ENCODE measurements around the gene MAL. TPM values are rescaled to one million over a fixed set of nuclear protein-coding genes. Genes with fewer than 3 reads are reported as not detected.
A peak's percentile ranks its signal among the peaks of the same experiment; 100 is the strongest.

Gene MAL
- total and polyA plus RNA-seq, 2 of the 8 experiments (the other 6 are each of a cell fraction or from before 2014, with no cell fraction given) = not detected

DNA sequence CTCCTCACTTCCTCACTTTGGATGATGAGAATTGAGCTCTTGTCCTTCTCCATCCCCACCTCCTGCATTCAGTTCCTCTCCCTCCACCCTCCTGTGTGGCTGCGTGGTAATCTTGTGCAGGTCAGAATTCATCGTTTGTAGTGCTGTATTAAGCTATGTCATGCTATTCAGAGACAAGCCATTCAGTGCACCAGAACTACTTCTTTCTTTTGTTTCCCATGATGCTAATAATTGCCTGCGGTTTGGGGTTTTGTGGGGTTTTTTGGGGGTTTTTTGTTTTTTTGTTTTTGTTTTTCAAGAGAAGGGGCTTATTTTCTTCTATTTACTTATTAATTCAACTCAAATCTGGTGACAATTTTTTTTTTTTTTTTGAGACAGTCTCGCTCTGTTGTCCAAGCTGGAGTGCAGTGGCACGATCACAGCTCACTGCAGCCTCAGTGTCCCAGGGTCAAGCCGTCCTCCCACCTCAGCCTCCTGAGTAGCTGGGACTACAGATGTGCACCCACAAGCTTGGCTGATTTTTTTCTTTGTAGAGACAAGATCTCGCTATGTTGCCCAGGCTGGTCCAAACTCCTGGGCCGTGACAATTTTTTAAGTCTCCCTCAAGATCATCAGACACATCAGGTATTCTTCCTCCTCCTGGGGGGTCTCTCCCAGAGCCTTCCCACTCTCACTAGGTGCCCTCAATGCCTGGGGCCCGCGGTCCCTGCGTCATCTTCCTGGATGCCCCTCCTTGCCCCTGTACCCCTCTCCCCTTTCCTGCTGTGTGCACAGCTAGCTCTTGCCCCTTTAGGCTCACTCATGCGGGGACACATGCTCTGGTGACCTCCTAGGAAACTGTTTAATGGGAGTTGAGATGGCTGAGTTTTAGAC lies 37.8 kb downstream of the MAL start:
- DNase-seq (ENCODE audit: low read depth in 1 of 2, low spot score in 2 of 2) = no peak
- H3K4ac ChIP-seq (replicated peaks; ENCODE audit: insufficient read length, low read depth, low read length) = no peak overlapping the region
- H2AK5ac ChIP-seq (ENCODE audit: low read depth, low read length) = no peak overlapping the region
- H2BK12ac ChIP-seq (ENCODE audit: low read depth, low read length) = no peak overlapping the region
- ChIA-PET CTCF (ENCODE audit: partially characterized antibody) (interaction anchor here (1.0 to 1.1 kb wide), 3 partner anchors 10 to 13 kb away, joined by 3 to 6 read pairs (median 3); no protein-coding TSS in a partner anchor), POLR2A (ENCODE audit: partially characterized antibody) (no interaction called here)
- no peaks in the 10 kb centered on the region for H3K36me3 ChIP-seq (ENCODE audit: control insufficient read depth in 2 of 4, insufficient read depth in 4 of 4, low read length in 3 of 4)
- H3K27me3 ChIP-seq (replicated peaks in 1 of 4; ENCODE audit: control insufficient read depth in 3 of 4, extremely low read depth in 1 of 4, insufficient read depth in 3 of 4, low read length in 3 of 4) = no peaks in the 10 kb centered on the region
- H3K27ac ChIP-seq (ENCODE audit: low read depth, low read length) = no peak overlapping the region
- 80% methylated on average over 12 of the region's 12 CpGs; no CpG with 5 or more reads in 1 of the 2 experiments for WGBS, 2 experiments (ENCODE audit: extremely low coverage in 1 of 2, insufficient coverage in 1 of 2, insufficient read length in 1 of 2, insufficient replicate concordance in 2 of 2, low coverage in 1 of 2, low lambda C conversion rate in 2 of 2, missing lambda C conversion rate in 1 of 2)
- H4K20me1 ChIP-seq (replicated peaks in 1 of 2; ENCODE audit: control insufficient read depth in 1 of 2, insufficient read depth in 2 of 2, low read length in 2 of 2) = no peaks in the 10 kb centered on the region
- no peak overlapping the region for H2BK120ac ChIP-seq (replicated peaks; ENCODE audit: low read depth, low read length)
- H2BK5ac ChIP-seq (ENCODE audit: low read depth, low read length) = no peak overlapping the region
- H3K9me3 ChIP-seq (ENCODE audit: insufficient read depth in 2 of 2, low read depth in 1 of 2, low read length in 1 of 2) = peaks cover 54 to 75% of the 10 kb centered on the region in 2 experiments
- no peak overlapping the region for H2BK20ac ChIP-seq (ENCODE audit: low read length)
- H3K79me2 ChIP-seq (ENCODE audit: control insufficient read depth in 1 of 2, insufficient read depth in 2 of 2, low read length in 2 of 2) = no peaks in the 10 kb centered on the region
- no peak overlapping the region for H4K8ac ChIP-seq (ENCODE audit: extremely low read depth, insufficient read depth, low read length)
- no peak overlapping the region for H3K23ac ChIP-seq (ENCODE audit: insufficient read length)
- no peak overlapping the region for H4K91ac ChIP-seq (replicated peaks; ENCODE audit: insufficient read length, low read length)
- H3K4me2 ChIP-seq (ENCODE audit: insufficient read depth in 1 of 2, low read depth in 2 of 2, low read length in 2 of 2) = peak overlapping the region in 1 of 2 experiments; percentile 41; a peak in 1 of 4 replicates
- no peak overlapping the region for H4K5ac ChIP-seq (ENCODE audit: insufficient read length, low read depth, low read length)
- no peak for FAIRE-seq
- peaks cover 0 to 5% (median 0%) of the 10 kb centered on the region in 4 experiments; a peak in 1 of 7 replicates for H3K4me1 ChIP-seq (replicated peaks in 1 of 4; ENCODE audit: control insufficient read depth in 3 of 4, insufficient read depth in 4 of 4, low read length in 3 of 4)
- H3K56ac ChIP-seq (replicated peaks; ENCODE audit: insufficient read length, low read depth, low read length) = no peak overlapping the region
- H3K79me1 ChIP-seq (ENCODE audit: low read depth, low read length) = no peaks in the 10 kb centered on the region
- H2BK15ac ChIP-seq (ENCODE audit: low read length) = no peak overlapping the region
- H3K23me2 ChIP-seq (ENCODE audit: low read depth, low read length) = no peaks in the 10 kb centered on the region
- H2AFZ ChIP-seq (ENCODE audit: low read length) = no peak overlapping the region
- no peak overlapping the region for H3K18ac ChIP-seq (ENCODE audit: extremely low read depth, low read length)
- TF ChIP-seq NRF1 (IDR thresholded peaks at IDR 0.05; ENCODE audit: low read depth, low read length) (no peak), ASH2L (IDR thresholded peaks at IDR 0.05; ENCODE audit: low read length) (no peak), RAD21 (IDR thresholded peaks at IDR 0.05 in 1 of 2, conservative IDR thresholded peaks at IDR 0.05 in 1 of 2; ENCODE audit: low read depth in 2 of 2, low read length in 2 of 2) (no peak), EGR1 (IDR thresholded peaks at IDR 0.05; ENCODE audit: borderline replicate concordance, low read depth, low read length) (no peak)
- TF ChIP-seq, protein P1, sequence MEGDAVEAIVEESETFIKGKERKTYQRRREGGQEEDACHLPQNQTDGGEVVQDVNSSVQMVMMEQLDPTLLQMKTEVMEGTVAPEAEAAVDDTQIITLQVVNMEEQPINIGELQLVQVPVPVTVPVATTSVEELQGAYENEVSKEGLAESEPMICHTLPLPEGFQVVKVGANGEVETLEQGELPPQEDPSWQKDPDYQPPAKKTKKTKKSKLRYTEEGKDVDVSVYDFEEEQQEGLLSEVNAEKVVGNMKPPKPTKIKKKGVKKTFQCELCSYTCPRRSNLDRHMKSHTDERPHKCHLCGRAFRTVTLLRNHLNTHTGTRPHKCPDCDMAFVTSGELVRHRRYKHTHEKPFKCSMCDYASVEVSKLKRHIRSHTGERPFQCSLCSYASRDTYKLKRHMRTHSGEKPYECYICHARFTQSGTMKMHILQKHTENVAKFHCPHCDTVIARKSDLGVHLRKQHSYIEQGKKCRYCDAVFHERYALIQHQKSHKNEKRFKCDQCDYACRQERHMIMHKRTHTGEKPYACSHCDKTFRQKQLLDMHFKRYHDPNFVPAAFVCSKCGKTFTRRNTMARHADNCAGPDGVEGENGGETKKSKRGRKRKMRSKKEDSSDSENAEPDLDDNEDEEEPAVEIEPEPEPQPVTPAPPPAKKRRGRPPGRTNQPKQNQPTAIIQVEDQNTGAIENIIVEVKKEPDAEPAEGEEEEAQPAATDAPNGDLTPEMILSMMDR (IDR thresholded peaks at IDR 0.05; ENCODE audit: control extremely low read depth in 1 of 3, insufficient read depth in 1 of 3, low read depth in 1 of 3, low read length in 3 of 3) = no peak
- no peak overlapping the region for H3K9ac ChIP-seq (replicated peaks in 1 of 4; ENCODE audit: extremely low read depth in 1 of 4, low read depth in 3 of 4, low read length in 3 of 4)
- H3K14ac ChIP-seq (ENCODE audit: insufficient read length) = no peak overlapping the region
- H3K4me3 ChIP-seq (ENCODE audit: extremely low read depth in 1 of 4, insufficient read depth in 2 of 4, low read depth in 3 of 4, low read length in 4 of 4) = no peak overlapping the region

Measured in H1 (cell line).